Measurements from ENCODE around the gene CCDC138.

GRCh38 chr2:108905906-108906305 lies 119.3 kb downstream of the CCDC138 start:
- TF ChIP-seq CTCF (IDR thresholded peaks at IDR 0.05) (no peak), TCF7L2 (IDR thresholded peaks at IDR 0.05; ENCODE audit: low read depth, low read length) (no peak), POLR2AphosphoS5 (IDR thresholded peaks at IDR 0.05; ENCODE audit: low read depth, low read length) (no peak)
